ENCODE results near the gene MSX1.

MSX1 gene

GRCh38 chr4:4857001-4857808, 2.3 kb upstream of the MSX1 start:
- DNase-seq (ENCODE audit: low read depth in 2 of 3, low spot score in 2 of 3) = no peak

DNA sequence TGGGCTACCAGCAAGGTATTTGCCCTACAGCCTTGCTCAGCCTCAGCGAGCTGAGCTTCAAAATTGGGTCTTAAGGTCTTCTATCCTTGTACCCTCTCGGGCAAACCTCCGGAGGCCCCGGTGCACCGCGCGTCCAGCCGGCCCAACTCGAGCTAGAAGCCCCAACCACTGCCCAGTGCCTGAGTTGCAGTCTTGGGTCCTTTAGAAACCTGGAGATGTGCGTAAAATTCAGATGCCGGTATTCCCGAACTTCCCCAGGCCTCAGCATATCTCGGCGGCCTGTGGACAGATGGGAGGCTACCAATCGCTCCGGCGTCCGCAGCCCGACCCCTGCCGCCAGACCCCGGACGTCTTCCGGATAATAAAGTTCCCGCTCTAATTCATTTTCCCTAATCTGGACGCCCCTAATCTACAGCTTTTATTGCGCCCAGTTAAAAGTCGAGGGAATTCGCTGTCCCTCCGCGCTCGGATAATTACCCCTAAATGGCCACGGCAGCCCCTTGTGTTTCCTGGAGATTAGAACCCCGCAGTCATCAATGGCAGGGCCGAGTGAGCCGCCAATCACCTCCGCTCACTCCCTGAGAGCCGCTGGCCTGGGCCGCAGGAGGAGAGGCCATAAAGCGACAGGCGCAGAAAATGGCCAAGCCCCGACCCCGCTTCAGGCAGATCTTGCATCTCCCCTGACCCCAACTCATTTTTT, 1.5 kb upstream of the MSX1 start:
- DNase-seq (ENCODE audit: low read depth in 2 of 3, low spot score in 2 of 3) = no peak

- no peak for DNase-seq (ENCODE audit: low read depth in 2 of 3, low spot score in 2 of 3)
Observed at GRCh38 chr4:4858527-4859324, 739 bp upstream of the MSX1 start.

GRCh38 chr4:4859799-4860599, 534 bp downstream of the MSX1 start:
- no peak for DNase-seq (ENCODE audit: low read depth in 2 of 3, low spot score in 2 of 3)

DNA sequence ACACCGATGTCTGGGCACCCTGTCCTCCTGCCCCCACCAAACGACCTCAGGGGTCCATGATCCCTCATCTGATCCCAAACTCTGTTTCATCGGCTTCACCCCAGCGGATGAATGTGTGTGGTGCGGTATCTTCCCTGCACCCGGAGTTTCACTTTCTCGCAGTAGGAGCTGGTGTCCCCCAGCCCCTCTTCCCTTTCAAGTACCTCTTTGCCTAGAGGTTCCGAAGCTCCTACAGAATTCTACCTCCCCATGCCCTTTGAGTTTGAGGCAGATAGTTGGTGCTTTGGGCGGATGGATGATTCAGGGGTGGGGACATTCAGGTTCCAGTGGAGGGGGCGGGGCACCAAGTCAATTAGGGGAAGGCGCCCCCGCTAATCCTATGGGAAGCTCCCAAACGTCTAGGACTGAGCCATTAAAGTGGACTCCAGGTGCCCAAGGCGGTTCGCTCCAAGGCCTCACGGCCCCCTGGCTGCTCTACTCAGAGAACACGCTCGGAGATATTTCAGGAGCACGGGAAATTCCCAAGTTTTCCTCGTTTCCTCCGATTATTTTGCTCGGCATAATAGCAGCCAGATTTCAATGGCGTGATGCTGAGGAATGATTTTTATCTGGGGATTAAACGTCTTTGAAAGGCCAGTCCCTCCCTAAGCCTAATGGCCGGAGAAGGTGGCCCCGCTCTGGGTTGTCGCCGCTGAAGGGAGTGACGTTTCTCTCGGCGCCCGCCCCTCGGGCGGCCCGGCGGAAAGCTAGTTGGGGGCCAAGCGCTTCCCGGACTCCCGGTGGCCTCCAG, 1.3 kb downstream of the MSX1 start:
- no peak for DNase-seq (ENCODE audit: low read depth in 2 of 3, low spot score in 2 of 3)

GRCh38 chr4:4861390-4862018, 2.0 kb downstream of the MSX1 start:
- DNase-seq (ENCODE audit: low read depth in 2 of 3, low spot score in 2 of 3) = no peak

DNA sequence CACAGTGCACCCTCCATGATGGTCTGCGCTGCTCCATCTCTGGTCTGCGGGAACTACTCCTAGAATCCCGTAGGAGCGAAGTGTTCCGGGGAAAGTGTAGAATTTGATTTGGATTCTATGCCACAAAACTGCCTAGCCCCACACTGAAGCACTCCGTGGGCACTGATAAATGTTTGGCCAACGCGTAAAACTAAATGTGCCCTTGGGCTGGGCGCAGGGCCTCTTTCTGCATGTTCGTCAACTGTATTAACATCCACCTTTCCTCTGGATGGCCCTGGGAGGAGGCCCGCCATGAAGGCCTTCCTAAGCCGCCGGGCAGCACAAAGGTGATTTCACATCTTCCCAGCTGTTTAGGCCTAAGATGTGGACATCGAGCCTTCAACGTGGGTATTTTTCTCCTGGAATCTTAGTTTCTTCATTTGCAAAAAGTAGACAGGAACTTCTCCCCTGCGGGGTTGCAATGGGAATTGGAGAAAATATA, 2.6 kb downstream of the MSX1 start:
- no peak for DNase-seq (ENCODE audit: low read depth in 2 of 3, low spot score in 2 of 3)

- no peak for DNase-seq (ENCODE audit: low read depth in 2 of 3, low spot score in 2 of 3)
Observed at GRCh38 chr4:4862665-4863482, 3.4 kb downstream of the MSX1 start.

DNA sequence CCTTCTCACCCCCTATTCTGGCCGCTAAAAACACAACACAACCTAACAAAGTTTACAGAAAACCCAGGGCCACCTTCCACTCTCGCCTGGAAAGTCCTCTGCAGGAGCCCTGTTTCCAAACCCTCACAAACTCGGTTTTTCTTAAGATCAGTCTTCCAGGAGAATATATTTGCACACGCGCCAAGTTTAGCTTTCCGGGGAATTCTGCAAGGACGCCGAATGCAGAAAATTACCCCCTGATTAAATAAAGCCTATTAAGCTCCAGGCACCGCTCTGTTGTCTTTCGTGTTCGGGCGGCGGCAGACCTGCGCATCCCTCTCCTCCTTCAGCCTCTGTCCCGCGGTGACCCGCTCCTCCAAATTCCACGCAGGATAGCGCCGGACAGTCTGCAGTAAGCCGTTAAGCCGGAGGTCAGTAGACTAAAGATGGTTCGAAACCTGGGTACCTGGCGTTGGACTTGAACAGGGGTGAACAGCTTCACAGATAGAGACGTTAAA, 5.0 kb downstream of the MSX1 start:
- DNase-seq (ENCODE audit: low read depth in 2 of 3, low spot score in 2 of 3) = no peak

DNA sequence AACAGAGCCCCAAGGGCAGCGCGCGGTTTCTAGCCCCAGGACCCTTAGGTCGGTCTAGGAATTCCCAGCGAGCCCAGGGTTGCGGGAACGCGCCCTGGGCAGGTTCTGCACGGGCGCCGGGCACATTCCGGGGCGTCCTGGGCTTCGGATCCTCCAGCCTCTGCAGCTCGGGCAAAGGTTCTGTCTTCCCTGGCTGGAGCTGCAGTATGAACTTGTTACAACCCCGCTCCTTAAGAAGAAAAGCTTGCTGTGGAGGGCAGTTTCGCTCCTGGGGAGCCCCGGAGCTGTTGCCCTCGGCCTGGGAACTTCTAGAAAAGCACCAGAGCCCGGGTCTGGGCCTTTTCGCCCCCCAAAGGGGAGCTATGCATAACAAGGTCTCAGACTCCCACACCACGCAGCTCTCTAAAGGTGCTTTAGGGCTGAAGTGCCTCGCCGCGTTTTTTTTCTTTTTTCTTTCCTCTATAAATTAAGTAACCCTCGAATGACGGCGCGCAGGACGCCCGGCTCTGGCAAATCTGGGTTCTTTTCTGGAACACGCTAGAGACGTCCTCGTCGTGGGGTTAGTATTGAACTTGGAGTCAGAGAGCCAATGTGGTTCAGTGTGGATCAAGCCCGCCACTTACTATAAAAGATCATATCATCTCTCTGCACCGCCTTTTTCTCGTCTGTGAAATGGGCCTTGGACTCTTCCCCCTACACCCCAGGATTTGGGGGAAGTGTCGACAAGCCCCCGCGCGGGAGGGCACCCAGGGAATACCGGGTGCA, 5.7 kb downstream of the MSX1 start:
- DNase-seq (ENCODE audit: low read depth in 2 of 3, low spot score in 2 of 3) = no peak

GRCh38 chr4:4865705-4866123, 6.2 kb downstream of the MSX1 start:
- DNase-seq (ENCODE audit: low read depth in 2 of 3, low spot score in 2 of 3) = no peak

DNA sequence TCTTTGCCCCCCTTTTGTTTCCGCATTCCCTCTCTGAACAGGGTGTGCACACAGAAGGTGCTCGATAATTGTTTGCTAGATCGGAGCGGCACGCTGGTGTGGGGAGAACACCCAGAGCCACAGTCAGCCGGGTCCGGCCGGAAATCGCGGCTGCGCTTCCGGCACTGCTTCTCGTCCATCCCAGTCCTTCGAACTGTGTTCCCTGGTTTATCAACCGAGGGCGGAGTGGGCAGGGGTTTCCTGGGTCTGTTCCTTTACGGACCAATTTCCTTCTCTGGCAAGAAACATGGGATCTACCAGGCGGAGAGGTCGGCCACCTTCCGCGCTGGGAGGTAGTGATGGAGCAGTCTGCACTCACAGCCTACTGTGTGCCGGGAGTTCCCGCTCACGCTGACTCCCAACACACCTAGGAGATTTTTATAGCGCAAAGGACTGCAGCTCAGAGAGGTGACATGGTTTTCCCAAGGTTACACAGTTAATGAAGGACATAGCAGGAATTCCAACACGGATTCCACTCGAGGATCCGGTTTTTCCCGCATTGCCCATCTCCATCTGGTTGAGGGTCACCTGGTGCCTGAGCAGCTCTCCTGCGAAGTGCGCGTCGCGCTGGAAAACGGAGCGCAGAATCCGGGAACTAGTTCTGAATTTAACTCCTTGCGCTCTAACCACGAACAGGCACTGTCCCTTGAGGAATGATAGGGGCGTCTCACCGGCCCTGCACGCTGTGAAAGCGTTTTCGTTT, 6.8 kb downstream of the MSX1 start:
- no peak for DNase-seq (ENCODE audit: low read depth in 2 of 3, low spot score in 2 of 3)

GRCh38 chr4:4866866-4867374, 7.5 kb downstream of the MSX1 start:
- DNase-seq (ENCODE audit: low read depth in 2 of 3, low spot score in 2 of 3) = no peak

GRCh38 chr4:4867375-4868039, 8.0 kb downstream of the MSX1 start:
- DNase-seq (ENCODE audit: low read depth in 2 of 3, low spot score in 2 of 3) = no peak

DNA sequence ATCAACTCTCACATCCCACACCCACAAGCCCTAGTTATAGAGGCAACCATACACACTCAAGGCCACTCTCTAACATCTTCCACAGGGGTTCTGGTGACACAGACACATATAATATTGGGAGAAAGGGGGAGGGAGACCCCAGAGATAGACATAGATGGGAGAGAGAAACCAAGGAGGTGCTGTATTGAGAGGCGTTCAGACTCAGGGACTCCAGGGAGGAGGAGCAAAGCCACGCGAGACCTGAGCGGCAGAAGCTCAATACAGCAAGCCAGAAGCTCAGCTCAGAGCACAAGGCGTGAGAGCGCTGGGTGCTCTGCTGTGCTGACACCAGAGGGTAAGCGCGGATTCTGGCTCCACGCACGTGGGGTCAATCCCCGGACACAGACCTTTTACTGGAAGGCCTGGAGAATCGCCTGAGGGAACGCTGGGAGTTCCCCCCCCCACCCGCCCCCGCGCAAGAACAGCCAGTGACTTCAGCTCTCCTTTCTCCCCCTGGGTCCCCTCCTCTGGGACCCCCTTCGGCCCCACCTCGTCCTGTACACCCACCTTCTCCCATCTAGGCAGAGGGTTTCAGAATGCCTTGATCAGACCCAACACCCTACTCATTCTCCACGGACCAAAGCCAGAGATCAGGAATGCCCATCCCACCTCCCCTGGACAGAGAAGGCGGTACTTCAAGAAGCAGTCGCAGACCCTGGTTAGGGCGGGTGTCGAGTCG, 8.7 kb downstream of the MSX1 start:
- no peak for DNase-seq (ENCODE audit: low read depth in 2 of 3, low spot score in 2 of 3)

All from activated CD8-positive, alpha-beta memory T cell treated with anti-CD3 and anti-CD28 coated beads for 48 hours (primary cell).